H9 (cell line): ENCODE results near the gene IGSF9B. TPM values are rescaled to one million over a fixed set of nuclear protein-coding genes. Genes with fewer than 3 reads are reported as not detected.

Experiments used
- DNase-seq: peaks from one replicate; pipeline ENCODE4 v3.0.0-alpha.2; 2017
- H2AFZ ChIP-seq: one replicate; pipeline ENCODE4 v1.6.1; 2013; ENCODE audit warnings: mild to moderate bottlenecking, low read length, control low read depth, moderate library complexity
- H2AK5ac ChIP-seq: 2 replicates; pipeline ENCODE4 v1.6.1; 2013; ENCODE audit warnings: low read length, control low read depth, mixed read lengths; ENCODE audit not compliant: insufficient read length
- H2BK120ac ChIP-seq: one replicate; pipeline ENCODE4 v1.6.1; 2013; ENCODE audit warnings: low read depth, mild to moderate bottlenecking, low read length, control low read depth, inconsistent platforms; ENCODE audit not compliant: poor library complexity, severe bottlenecking
- H2BK12ac ChIP-seq: 2 replicates; pipeline ENCODE4 v1.6.1; 2013; ENCODE audit warnings: low read length, control low read depth, mixed read lengths, low read depth; ENCODE audit not compliant: insufficient read length
- H2BK15ac ChIP-seq: 2 replicates; pipeline ENCODE4 v1.6.1; 2013; ENCODE audit warnings: low read depth, low read length, control low read depth
- H2BK20ac ChIP-seq: one replicate; pipeline ENCODE4 v1.6.1; 2013; ENCODE audit warnings: low read depth, mild to moderate bottlenecking, low read length, control low read depth, inconsistent platforms; ENCODE audit not compliant: poor library complexity, severe bottlenecking
- H2BK5ac ChIP-seq: 2 replicates; pipeline ENCODE4 v1.6.1; 2013; ENCODE audit warnings: low read length, control low read depth, mixed read lengths; ENCODE audit not compliant: insufficient read length
- H3K14ac ChIP-seq: 2 replicates; pipeline ENCODE4 v1.6.1; 2013; ENCODE audit warnings: low read length, control low read depth; ENCODE audit not compliant: insufficient read depth
- H3K18ac ChIP-seq: 2 replicates; pipeline ENCODE4 v1.6.1; 2013; ENCODE audit warnings: low read depth, mild to moderate bottlenecking, mixed read lengths, low read length, control low read depth; ENCODE audit not compliant: insufficient read length
- H3K23ac ChIP-seq: 2 replicates; pipeline ENCODE4 v1.6.1; 2013; ENCODE audit warnings: low read length, control low read depth, mixed read lengths, low read depth; ENCODE audit not compliant: insufficient read length
- H3K23me2 ChIP-seq: 2 replicates; pipeline ENCODE4 v1.6.1; 2013; ENCODE audit warnings: low read depth, mild to moderate bottlenecking, mixed read lengths, low read length, control low read depth; ENCODE audit not compliant: insufficient read length, poor library complexity, severe bottlenecking
- H3K27ac ChIP-seq: 2 replicates; pipeline ENCODE4 v1.5.1; 2013; ENCODE audit warnings: low read length, control low read depth, mixed read lengths, low read depth; ENCODE audit not compliant: insufficient read length
- H3K27me3 ChIP-seq: 2 replicates; pipeline ENCODE4 v1.6.1; 2013; ENCODE audit warnings: low read length, control low read depth, inconsistent platforms; ENCODE audit not compliant: insufficient read depth
- H3K4ac ChIP-seq: 2 replicates; pipeline ENCODE4 v1.6.1; 2013; ENCODE audit warnings: low read depth, mild to moderate bottlenecking, control low read depth, inconsistent platforms, low read length, moderate library complexity
- H3K4me1 ChIP-seq: 2 replicates; pipeline ENCODE4 v1.6.1; 2013; ENCODE audit warnings: low read length, control low read depth, inconsistent platforms; ENCODE audit not compliant: insufficient read depth
- H3K4me2 ChIP-seq: 2 replicates; pipeline ENCODE4 v1.6.1; 2013; ENCODE audit warnings: low read length, control low read depth, mixed read lengths; ENCODE audit not compliant: insufficient read length, insufficient read depth
- H3K56ac ChIP-seq: 2 replicates; pipeline ENCODE4 v1.6.1; 2013; ENCODE audit warnings: low read depth, mild to moderate bottlenecking, mixed read lengths, low read length, control low read depth; ENCODE audit not compliant: insufficient read length
- H3K79me1 ChIP-seq: 2 replicates; pipeline ENCODE4 v1.6.1; 2013; ENCODE audit warnings: low read depth, mild to moderate bottlenecking, moderate library complexity, low read length, control low read depth, inconsistent platforms; ENCODE audit not compliant: insufficient read depth, poor library complexity, severe bottlenecking
- H3K79me2 ChIP-seq: 2 replicates; pipeline ENCODE4 v1.6.1; 2013; ENCODE audit warnings: low read length, control low read depth, inconsistent platforms; ENCODE audit not compliant: insufficient read depth
- H3K9ac ChIP-seq: 2 replicates; pipeline ENCODE4 v1.6.1; 2013; ENCODE audit warnings: low read length, control low read depth, mixed read lengths; ENCODE audit not compliant: insufficient read length; ENCODE audit errors: extremely low read depth
- H3K9me3 ChIP-seq: one replicate; pipeline ENCODE4 v1.6.1; 2013; ENCODE audit warnings: low read depth, low read length, inconsistent platforms; ENCODE audit not compliant: control insufficient read depth
- H3T11ph ChIP-seq: one replicate; pipeline ENCODE4 v1.6.1; 2013; ENCODE audit warnings: mild to moderate bottlenecking, low read length, control low read depth, inconsistent platforms
- H4K20me1 ChIP-seq: one replicate; pipeline ENCODE4 v1.6.1; 2013; ENCODE audit not compliant: control insufficient read depth, insufficient read length, insufficient read depth
- H4K5ac ChIP-seq: 2 replicates; pipeline ENCODE4 v1.6.1; 2013; ENCODE audit warnings: low read depth, mild to moderate bottlenecking, mixed read lengths, low read length, control low read depth; ENCODE audit not compliant: insufficient read length
- H4K8ac ChIP-seq: replicated peaks from 2 replicates; pipeline ENCODE4 v1.6.1; 2013; ENCODE audit warnings: low read length, control low read depth, mixed read lengths, low read depth; ENCODE audit not compliant: insufficient read length
- H4K91ac ChIP-seq: 2 replicates; pipeline ENCODE4 v1.6.1; 2013; ENCODE audit warnings: low read depth, mild to moderate bottlenecking, moderate library complexity, mixed read lengths, low read length, control low read depth; ENCODE audit not compliant: insufficient read length
- H3K27ac Mint-ChIP-seq, 3 experiments: 2 replicates in 2 of 3; 3 replicates in 1 of 3; pipeline ENCODE4 v1.8.0; 2020 to 2021; ENCODE audit warnings: mixed read lengths in 3 of 3, mild to moderate bottlenecking in 1 of 3, moderate library complexity in 1 of 3
- H3K27me3 Mint-ChIP-seq: 2 replicates; pipeline ENCODE4 v1.8.0; 2021; ENCODE audit warnings: low read depth, mild to moderate bottlenecking, moderate library complexity, mixed read lengths
- H3K36me3 Mint-ChIP-seq, 3 experiments: 2 replicates in 2 of 3; 3 replicates in 1 of 3; pipeline ENCODE4 v1.8.0; 2020 to 2021; ENCODE audit warnings: low read depth in 3 of 3, mixed read lengths in 3 of 3; ENCODE audit not compliant: insufficient read depth in 1 of 3
- H3K4me1 Mint-ChIP-seq, 2 experiments: 2 replicates each; pipeline ENCODE4 v1.8.0; 2020; ENCODE audit warnings: mixed read lengths in 2 of 2
- H3K4me3 Mint-ChIP-seq, 2 experiments: 2 replicates in 1 of 2; 3 replicates in 1 of 2; pipeline ENCODE4 v1.8.0; 2020 to 2021; ENCODE audit warnings: mild to moderate bottlenecking in 2 of 2, mixed read lengths in 2 of 2, moderate library complexity in 1 of 2
- H3K9me3 Mint-ChIP-seq, 2 experiments: 2 replicates in 1 of 2; 3 replicates in 1 of 2; pipeline ENCODE4 v1.8.0; 2020; ENCODE audit warnings: mild to moderate bottlenecking in 2 of 2, mixed read lengths in 2 of 2, moderate library complexity in 1 of 2
- WGBS: extraction: QIAGEN DNeasy Blood & Tissue Kit; methylation state at CpG from one replicate; pipeline ENCODE4 v1.1.7; 2013; ENCODE audit warnings: missing lambda C conversion rate, low lambda C conversion rate, mixed read lengths; ENCODE audit not compliant: insufficient read length; ENCODE audit errors: extremely low coverage; 5-methylcytosine and 5-hydroxymethylcytosine counted together
- total RNA-seq: library from RNA; stranded (reverse); gene quantifications from 2 replicates; pipeline ENCODE4 v1.2.1, GENCODE V29; 2021
- TF ChIP-seq, protein P1 (sequence below): fragments of 200-600 bp; sonication (generic); conservative IDR thresholded peaks from 3 replicates; pipeline ENCODE4 v1.8.0; 2021; ENCODE audit warnings: antibody characterized with exemption, mild to moderate bottlenecking

Gene IGSF9B
- total RNA-seq, 1 experiment from 2014 or later: 25.7 TPM

- no peaks in the 10 kb centered on the region for H3K4me1 ChIP-seq
- no peaks in the 10 kb centered on the region for H3K79me1 ChIP-seq
- H2BK120ac ChIP-seq: no peak overlapping the region
- H2BK15ac ChIP-seq: no peak overlapping the region; the same call in 1 of the 2 replicates
- no peaks in the 10 kb centered on the region for H3K23me2 ChIP-seq
- no peak overlapping the region for H2BK5ac ChIP-seq
- no peak overlapping the region for H3K56ac ChIP-seq
- H3K27me3 Mint-ChIP-seq: no peaks in the 10 kb centered on the region; the same call in 1 of the 2 replicates
- no peak overlapping the region for H3K23ac ChIP-seq
- H3K27ac ChIP-seq: no peak overlapping the region
- TF ChIP-seq, protein P1, sequence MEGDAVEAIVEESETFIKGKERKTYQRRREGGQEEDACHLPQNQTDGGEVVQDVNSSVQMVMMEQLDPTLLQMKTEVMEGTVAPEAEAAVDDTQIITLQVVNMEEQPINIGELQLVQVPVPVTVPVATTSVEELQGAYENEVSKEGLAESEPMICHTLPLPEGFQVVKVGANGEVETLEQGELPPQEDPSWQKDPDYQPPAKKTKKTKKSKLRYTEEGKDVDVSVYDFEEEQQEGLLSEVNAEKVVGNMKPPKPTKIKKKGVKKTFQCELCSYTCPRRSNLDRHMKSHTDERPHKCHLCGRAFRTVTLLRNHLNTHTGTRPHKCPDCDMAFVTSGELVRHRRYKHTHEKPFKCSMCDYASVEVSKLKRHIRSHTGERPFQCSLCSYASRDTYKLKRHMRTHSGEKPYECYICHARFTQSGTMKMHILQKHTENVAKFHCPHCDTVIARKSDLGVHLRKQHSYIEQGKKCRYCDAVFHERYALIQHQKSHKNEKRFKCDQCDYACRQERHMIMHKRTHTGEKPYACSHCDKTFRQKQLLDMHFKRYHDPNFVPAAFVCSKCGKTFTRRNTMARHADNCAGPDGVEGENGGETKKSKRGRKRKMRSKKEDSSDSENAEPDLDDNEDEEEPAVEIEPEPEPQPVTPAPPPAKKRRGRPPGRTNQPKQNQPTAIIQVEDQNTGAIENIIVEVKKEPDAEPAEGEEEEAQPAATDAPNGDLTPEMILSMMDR: no peak
- no peak overlapping the region for H3K4me3 Mint-ChIP-seq
- H3K4ac ChIP-seq: no peak overlapping the region
- H3K27me3 ChIP-seq: no peaks in the 10 kb centered on the region
- no peak overlapping the region for H3K14ac ChIP-seq
- WGBS: no CpG with 5 or more reads among the region's 9 CpGs
- peaks cover 48 to 50% (median 49%) of the 10 kb centered on the region in 3 experiments for H3K36me3 Mint-ChIP-seq
- peaks cover 0 to 9% of the 10 kb centered on the region in 2 experiments; a peak in 2 of 5 replicates for H3K9me3 Mint-ChIP-seq
- no peaks in the 10 kb centered on the region for H3K9me3 ChIP-seq
- no peak overlapping the region for H2AFZ ChIP-seq
- no peak overlapping the region for H3K4me2 ChIP-seq
- H4K20me1 ChIP-seq: peaks cover 5% of the 10 kb centered on the region
- H3T11ph ChIP-seq: no peak overlapping the region
- H4K5ac ChIP-seq: no peak overlapping the region
- H3K79me2 ChIP-seq: no peaks in the 10 kb centered on the region
- no peak overlapping the region for H4K91ac ChIP-seq
- H3K27ac Mint-ChIP-seq: no peak overlapping the region
- 0 out of 4 replicates have a peak, but pooled peaks cover 0 to 2% of the 10 kb centered on the region in 2 experiments for H3K4me1 Mint-ChIP-seq
- no peak overlapping the region for H2AK5ac ChIP-seq
- no peak for DNase-seq
- no peak overlapping the region for H3K9ac ChIP-seq
- H3K18ac ChIP-seq: no peak overlapping the region
- no peak overlapping the region for H2BK12ac ChIP-seq
- no peak overlapping the region for H4K8ac ChIP-seq
- no peak overlapping the region for H2BK20ac ChIP-seq
Observed at GRCh38 chr11:133936592-133936991, 20.2 kb downstream of the IGSF9B start.
